Endothelial cell of umbilical vein (primary cell): ENCODE results near the gene LOXL3. TPM values are rescaled to one million over a fixed set of nuclear protein-coding genes. Genes with fewer than 3 reads are reported as not detected.

Experiments used
- BruUV-seq: library from RNA; stranded (reverse); fragments of 400-500 nt; replicated peaks from 2 replicates; lab custom pipeline; 2021; lab: Mats Ljungman, UMichigan
- CTCF ChIA-PET: fragments of 300-600, 350-600 bp; sonication (Branson Sonifier 250); formaldehyde crosslinking; loops from one replicate; lab custom pipeline; 2021; ENCODE audit warnings: antibody characterized with exemption, inconsistent platforms; lab: Charles Lee
- POLR2A ChIA-PET: fragments of 300-600, 350-600 bp; sonication (Branson Sonifier 250); formaldehyde crosslinking; loops from one replicate; lab custom pipeline; 2021; ENCODE audit warnings: antibody characterized with exemption, inconsistent platforms; lab: Charles Lee
- DNase-seq: peaks from one replicate; pipeline ENCODE4 v3.0.0-alpha.2; 2011; ENCODE audit warnings: low read depth, low spot score
- FAIRE-seq: peaks from 2 replicates; lab custom pipeline; 2011; peaks lifted over from hg19 to GRCh38; lab: Jason Lieb, UNC
- H2AFZ ChIP-seq: 2 replicates; pipeline ENCODE4 v1.6.0; 2012; ENCODE audit warnings: low read depth, low read length, control low read depth, inconsistent platforms
- H3K27ac ChIP-seq: 2 replicates; pipeline ENCODE4 v1.5.1; 2011; ENCODE audit warnings: low read depth, mild to moderate bottlenecking, control low read depth, low read length, moderate library complexity; ENCODE audit not compliant: insufficient read depth
- H3K27me3 ChIP-seq, 2 experiments: 2 replicates each; pipeline versions ENCODE4 v1.6.0 to v1.6.1; 2011; ENCODE audit warnings: low read length in 2 of 2, mixed read lengths in 1 of 2; ENCODE audit not compliant: control insufficient read depth in 2 of 2, insufficient read depth in 2 of 2
- H3K36me3 ChIP-seq, 2 experiments: 2 replicates in 1 of 2; 3 replicates in 1 of 2; pipeline ENCODE4 v1.5.1; 2011; ENCODE audit warnings: low read length in 2 of 2, mild to moderate bottlenecking in 1 of 2, moderate library complexity in 1 of 2; ENCODE audit not compliant: control insufficient read depth in 2 of 2, insufficient read depth in 2 of 2; ENCODE audit errors: extremely low read depth in 1 of 2
- H3K4me1 ChIP-seq: 3 replicates; pipeline ENCODE4 v1.5.1; 2011; ENCODE audit warnings: mild to moderate bottlenecking, low read length; ENCODE audit not compliant: control insufficient read depth, insufficient read depth; ENCODE audit errors: extremely low read depth
- H3K4me2 ChIP-seq: 2 replicates; pipeline ENCODE4 v1.6.1; 2011; ENCODE audit warnings: low read length, control low read depth, mixed read lengths; ENCODE audit not compliant: insufficient read depth
- H3K4me3 ChIP-seq, 3 experiments: fragments of 200-600 bp in 1 of 3; sonication (generic), shearing (Covaris generic) in 1 of 3; replicated peaks in 1 of 3; 2 replicates each; pipeline ENCODE4 v1.5.1; 2011 to 2016; ENCODE audit warnings: control low read depth in 3 of 3, low read length in 3 of 3, mild to moderate bottlenecking in 2 of 3, inconsistent platforms in 1 of 3, low read depth in 1 of 3, moderate library complexity in 1 of 3; ENCODE audit not compliant: insufficient read depth in 1 of 3
- H3K79me2 ChIP-seq: 2 replicates; pipeline ENCODE4 v1.6.0; 2012; ENCODE audit warnings: low read length, inconsistent platforms; ENCODE audit not compliant: control insufficient read depth, insufficient read depth
- H3K9ac ChIP-seq: replicated peaks from 2 replicates; pipeline ENCODE3; 2011; ENCODE audit warnings: low read length, control low read depth; ENCODE audit not compliant: insufficient read depth; ENCODE audit errors: extremely low read depth
- H3K9me1 ChIP-seq: replicated peaks from 3 replicates; pipeline ENCODE4 v1.6.0; 2011; ENCODE audit warnings: mild to moderate bottlenecking, low read length; ENCODE audit not compliant: control insufficient read depth, insufficient read depth; ENCODE audit errors: extremely low read depth
- H3K9me3 ChIP-seq: replicated peaks from 2 replicates; pipeline ENCODE4 v1.5.1; 2012; ENCODE audit warnings: low read length, inconsistent platforms; ENCODE audit not compliant: control insufficient read depth, insufficient read depth
- H4K20me1 ChIP-seq: replicated peaks from 2 replicates; pipeline ENCODE3; 2011; ENCODE audit warnings: mild to moderate bottlenecking, low read length; ENCODE audit not compliant: control insufficient read depth, insufficient read depth; ENCODE audit errors: extremely low read depth
- EZH2 ChIP-seq: IDR thresholded peaks from 2 replicates; pipeline ENCODE4 v1.6.1; 2012; ENCODE audit warnings: borderline replicate concordance, low read depth, mild to moderate bottlenecking, moderate library complexity, low read length, inconsistent platforms; ENCODE audit not compliant: severe bottlenecking
- FOS ChIP-seq: IDR thresholded peaks from 2 replicates; pipeline ENCODE4 v1.6.1; 2011; ENCODE audit warnings: mild to moderate bottlenecking, low read length, moderate library complexity, borderline replicate concordance; ENCODE audit not compliant: insufficient read depth
- GATA2 ChIP-seq: IDR thresholded peaks from 2 replicates; pipeline ENCODE4 v1.7.0; 2011; ENCODE audit warnings: low read depth, mild to moderate bottlenecking, moderate library complexity, mixed read lengths, low read length; ENCODE audit not compliant: insufficient read length, insufficient read depth
- JUN ChIP-seq: IDR thresholded peaks from 2 replicates; pipeline ENCODE4 v1.6.1; 2011; ENCODE audit warnings: borderline replicate concordance, low read depth; ENCODE audit not compliant: insufficient read length, insufficient read depth
- MYC ChIP-seq: IDR thresholded peaks from one replicate; pipeline ENCODE4 v1.6.1; 2011; ENCODE audit warnings: mild to moderate bottlenecking, low read depth, low read length
- POLR2A ChIP-seq: IDR thresholded peaks from 2 replicates; pipeline ENCODE4 v1.6.1; 2012; ENCODE audit warnings: low read depth, mild to moderate bottlenecking, control low read depth, low read length
- POLR2AphosphoS5 ChIP-seq: IDR thresholded peaks from 2 replicates; pipeline ENCODE4 v1.6.1; 2012; ENCODE audit warnings: low read depth, mild to moderate bottlenecking, control low read depth, low read length, moderate library complexity; ENCODE audit not compliant: insufficient read depth
- dilution Hi-C: fragments of 300-500 bp; cut with MboI; formaldehyde crosslinking; loops from one replicate; pipeline ENCODE4 v1.15.0; 2019; ENCODE audit warnings: low sequenced_read_pairs; ENCODE audit not compliant: extremely low pct_ligation_motif_present
- intact Hi-C: fragments of 100-400 bp; cut with micrococcal nuclease; formaldehyde crosslinking; loops from one replicate; pipeline ENCODE4 v1.10.0; 2022
- polyA plus RNA-seq, 4 experiments: library from polyadenylated mRNA; depleted of rRNA in 3 of 4; stranded (reverse) in 3 of 4; unstranded in 1 of 4; fragments of >200 nt; gene quantifications; 2 replicates each; pipeline versions ENCODE4 v1.2.1 to v1.2.3, GENCODE V29; 2011 to 2012; ENCODE audit warnings: missing spikeins in 1 of 4
- total RNA-seq: library from RNA; stranded (reverse); gene quantifications from 2 replicates; pipeline ENCODE4 v1.2.3, GENCODE V29; 2021
- TF ChIP-seq, protein P1 (sequence below), 2 donors: IDR thresholded peaks; 1 replicate in 1 of 2; 2 replicates in 1 of 2; pipeline ENCODE4 v1.5.1; 2011; ENCODE audit warnings: low read length in 2 of 2, mild to moderate bottlenecking in 2 of 2, moderate library complexity in 2 of 2, control low read depth in 1 of 2, inconsistent platforms in 1 of 2, low read depth in 1 of 2; ENCODE audit not compliant: insufficient read depth in 1 of 2; ENCODE audit errors: extremely low read depth in 1 of 2
- TF ChIP-seq, protein P2 (sequence below): IDR thresholded peaks from 2 replicates; pipeline ENCODE4 v1.6.1; 2011; ENCODE audit not compliant: insufficient read depth, insufficient read length

The LOXL3 gene
- total and polyA plus RNA-seq, 2 donors (not counting 3 experiments of a cell fraction or from before 2014, with no cell fraction given) = 0.95 to 1.3 TPM

DNA sequence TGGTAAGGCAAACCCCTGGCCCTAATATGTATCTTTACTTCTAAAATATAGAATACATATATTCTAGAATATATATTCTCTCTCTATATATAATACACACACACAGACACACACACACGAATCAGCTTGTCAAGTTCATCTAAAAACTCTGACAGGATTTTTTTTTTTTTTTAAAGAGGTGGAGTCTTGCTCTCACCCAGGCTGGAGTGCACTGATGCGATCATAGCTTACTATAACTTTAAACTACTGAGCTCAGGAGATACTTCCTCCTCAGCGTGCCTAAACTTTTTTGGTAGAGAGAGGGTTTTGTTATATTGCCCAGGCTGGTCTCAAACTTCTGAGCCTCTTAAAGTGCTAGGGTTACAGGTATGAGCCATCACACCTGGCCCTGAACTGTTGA, 45.9 kb upstream of the LOXL3 start:
- no peak overlapping the region for H3K4me2 ChIP-seq
- no peaks in the 10 kb centered on the region for H3K36me3 ChIP-seq
- H3K4me1 ChIP-seq = no peaks in the 10 kb centered on the region
- no TSS peak for BruUV-seq
- H4K20me1 ChIP-seq = no peaks in the 10 kb centered on the region
- TF ChIP-seq, protein P1, sequence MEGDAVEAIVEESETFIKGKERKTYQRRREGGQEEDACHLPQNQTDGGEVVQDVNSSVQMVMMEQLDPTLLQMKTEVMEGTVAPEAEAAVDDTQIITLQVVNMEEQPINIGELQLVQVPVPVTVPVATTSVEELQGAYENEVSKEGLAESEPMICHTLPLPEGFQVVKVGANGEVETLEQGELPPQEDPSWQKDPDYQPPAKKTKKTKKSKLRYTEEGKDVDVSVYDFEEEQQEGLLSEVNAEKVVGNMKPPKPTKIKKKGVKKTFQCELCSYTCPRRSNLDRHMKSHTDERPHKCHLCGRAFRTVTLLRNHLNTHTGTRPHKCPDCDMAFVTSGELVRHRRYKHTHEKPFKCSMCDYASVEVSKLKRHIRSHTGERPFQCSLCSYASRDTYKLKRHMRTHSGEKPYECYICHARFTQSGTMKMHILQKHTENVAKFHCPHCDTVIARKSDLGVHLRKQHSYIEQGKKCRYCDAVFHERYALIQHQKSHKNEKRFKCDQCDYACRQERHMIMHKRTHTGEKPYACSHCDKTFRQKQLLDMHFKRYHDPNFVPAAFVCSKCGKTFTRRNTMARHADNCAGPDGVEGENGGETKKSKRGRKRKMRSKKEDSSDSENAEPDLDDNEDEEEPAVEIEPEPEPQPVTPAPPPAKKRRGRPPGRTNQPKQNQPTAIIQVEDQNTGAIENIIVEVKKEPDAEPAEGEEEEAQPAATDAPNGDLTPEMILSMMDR (IDR thresholded peaks at IDR 0.05; ENCODE audit: extremely low read depth in 1 of 2, insufficient read depth in 1 of 2, low read depth in 1 of 2, low read length in 2 of 2) = no peak
- TF ChIP-seq FOS = no peak
- TF ChIP-seq POLR2A = no peak
- no peak for TF ChIP-seq MYC
- TF ChIP-seq GATA2 = no peak
- TF ChIP-seq, protein P2, sequence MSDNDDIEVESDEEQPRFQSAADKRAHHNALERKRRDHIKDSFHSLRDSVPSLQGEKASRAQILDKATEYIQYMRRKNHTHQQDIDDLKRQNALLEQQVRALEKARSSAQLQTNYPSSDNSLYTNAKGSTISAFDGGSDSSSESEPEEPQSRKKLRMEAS = no peak
- no peak for TF ChIP-seq POLR2AphosphoS5
- TF ChIP-seq EZH2 = no peak
- no peak for TF ChIP-seq JUN
- no peak overlapping the region for H3K9ac ChIP-seq
- no peak overlapping the region for H3K27ac ChIP-seq
- no peak overlapping the region for H3K4me3 ChIP-seq
- no peak overlapping the region for H2AFZ ChIP-seq
- no peaks in the 10 kb centered on the region for H3K79me2 ChIP-seq
- CTCF ChIA-PET = interaction anchor here (1.6 kb wide), 1 partner anchor 14 kb away, joined by 3 read pairs; no protein-coding TSS in a partner anchor
- POLR2A ChIA-PET = no interaction called here
- H3K9me3 ChIP-seq = no peaks in the 10 kb centered on the region
- peaks cover 9 to 45% of the 10 kb centered on the region in 2 experiments for H3K27me3 ChIP-seq
- intact Hi-C loops = no loop called here
- DNase-seq (no peak), FAIRE-seq (no peak)
- no peaks in the 10 kb centered on the region for H3K9me1 ChIP-seq
- dilution Hi-C loops = no loop called here
